ENCODE data around the gene TASP1.

TASP1 gene

GRCh38 chr20:13567663-13568062, 71.1 kb downstream of the TASP1 start:
- no peak for DNase-seq

DNA sequence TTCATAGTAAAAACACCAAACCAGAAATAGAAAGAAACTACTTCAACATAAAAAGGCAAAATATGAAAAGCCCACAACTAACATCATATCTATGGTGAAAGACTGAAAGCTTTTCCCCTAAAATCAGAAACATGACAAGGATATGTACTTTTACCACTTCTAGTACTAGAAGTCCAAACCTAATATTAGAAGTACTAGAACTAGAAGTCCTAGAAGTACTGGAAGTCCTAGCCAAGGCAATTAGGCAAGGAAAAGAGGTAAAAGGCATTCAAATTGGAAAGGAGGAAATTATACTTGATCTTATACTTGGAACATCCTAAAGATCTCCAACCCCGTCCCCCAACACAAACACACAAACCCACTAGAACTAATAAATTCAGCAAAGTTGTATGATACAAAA, 74.9 kb downstream of the TASP1 start:
- DNase-seq, result no peak

GRCh38 chr20:13554706-13555105, 84.0 kb downstream of the TASP1 start:
- DNase-seq, result no peak

DNA sequence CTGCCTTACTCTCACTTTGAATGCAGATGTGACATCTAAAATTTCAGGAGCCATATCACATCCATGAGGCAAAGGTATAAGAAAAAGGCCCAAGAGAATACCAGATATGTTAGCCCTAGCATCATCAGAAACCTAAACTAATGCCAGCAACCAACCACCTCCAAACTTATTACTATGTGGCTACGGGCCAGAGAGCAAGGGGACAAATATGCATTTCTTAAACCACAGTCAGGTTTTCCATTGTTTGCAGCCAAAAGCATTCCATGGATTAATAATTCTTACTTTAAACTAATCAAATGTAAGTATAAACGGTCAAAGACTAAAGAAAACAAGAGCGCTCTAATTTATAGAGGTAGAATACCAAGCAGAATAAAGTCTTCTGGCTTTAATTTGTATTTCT, 84.7 kb downstream of the TASP1 start:
- DNase-seq, result no peak

GRCh38 chr20:13552061-13552460, 86.7 kb downstream of the TASP1 start:
- DNase-seq, result no peak

GRCh38 chr20:13549451-13549850, 89.3 kb downstream of the TASP1 start:
- no peak for DNase-seq

- DNase-seq, result peak; percentile 41
These were observed 92.1 kb downstream of the TASP1 start for GRCh38 chr20:13546497-13547131.

- DNase-seq, result no peak
These were observed 92.9 kb downstream of the TASP1 start for GRCh38 chr20:13545790-13546189.

DNA sequence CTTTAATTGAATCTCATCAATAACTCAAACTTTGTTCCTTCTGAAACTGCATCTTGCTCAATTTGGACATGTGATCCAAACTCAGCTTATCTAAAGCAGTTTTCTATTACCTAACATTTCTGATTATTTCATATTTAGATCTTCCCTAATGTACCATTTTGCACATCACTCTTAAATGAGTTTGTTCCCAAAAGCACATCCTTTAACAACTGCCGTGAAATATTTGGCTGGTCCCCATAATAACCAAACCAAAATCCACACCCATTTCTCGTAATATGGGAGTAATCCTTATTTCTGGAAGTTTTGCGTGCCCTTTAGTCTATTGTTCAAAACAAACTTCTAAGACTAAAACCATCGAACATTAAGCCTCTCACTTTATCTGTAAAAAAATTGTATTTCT, 94.9 kb downstream of the TASP1 start:
- no peak for DNase-seq

GRCh38 chr20:13535627-13536026, 103.1 kb downstream of the TASP1 start:
- no peak for DNase-seq

- no peak for DNase-seq
These were observed 104.8 kb downstream of the TASP1 start for GRCh38 chr20:13533946-13534345.

DNA sequence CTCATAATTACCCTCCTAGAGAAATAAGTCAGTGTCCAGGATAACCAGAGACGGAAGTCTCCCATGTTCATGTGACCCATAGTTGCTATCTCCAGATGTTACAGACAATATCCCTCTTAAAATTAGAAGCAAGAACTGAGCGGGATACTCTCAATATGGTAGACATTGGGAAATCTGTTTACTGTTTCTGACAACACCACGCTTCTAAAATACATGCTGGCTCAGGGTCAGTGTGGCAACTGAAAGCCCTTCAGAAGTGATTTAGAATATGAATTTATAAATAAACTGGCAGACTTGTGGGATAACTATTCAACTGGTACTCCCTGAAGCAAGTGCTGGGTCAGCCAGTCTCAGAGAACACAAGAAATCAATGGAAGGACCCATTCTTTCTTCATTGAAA, 108.6 kb downstream of the TASP1 start:
- DNase-seq, result no peak

GRCh38 chr20:13526551-13526950, 112.2 kb downstream of the TASP1 start:
- DNase-seq, result no peak

GRCh38 chr20:13525225-13525940, 113.3 kb downstream of the TASP1 start:
- no peak for DNase-seq

DNA sequence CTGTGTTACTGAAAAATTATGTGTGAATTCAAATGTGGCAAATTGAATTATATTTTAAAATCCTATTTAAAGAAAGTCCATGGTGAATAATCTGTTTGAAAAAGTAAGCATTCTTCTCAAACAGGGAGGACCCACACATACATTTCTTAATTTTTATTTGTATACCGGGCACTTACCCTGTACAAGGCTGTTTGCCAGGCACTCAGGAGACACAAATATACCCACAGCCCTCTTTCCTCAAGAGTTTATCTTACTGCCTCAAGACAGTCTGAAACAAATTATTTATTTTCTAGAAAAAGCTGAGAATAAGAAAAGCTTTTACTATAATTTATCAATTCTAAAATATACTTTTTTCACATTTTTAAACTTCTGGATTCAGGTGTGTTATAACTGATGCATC, 114.4 kb downstream of the TASP1 start:
- no peak for DNase-seq

- DNase-seq, result no peak
These were observed 120.9 kb downstream of the TASP1 start for GRCh38 chr20:13517831-13518230.

GRCh38 chr20:13515796-13516558, 122.8 kb downstream of the TASP1 start:
- no peak for DNase-seq

- DNase-seq, result no peak
These were observed 123.4 kb downstream of the TASP1 start for GRCh38 chr20:13515291-13515690.

GRCh38 chr20:13510837-13511488, 127.8 kb downstream of the TASP1 start:
- DNase-seq, result no peak

- no peak for DNase-seq
These were observed 131.1 kb downstream of the TASP1 start for GRCh38 chr20:13507646-13508045.

- no peak for DNase-seq
These were observed 137.2 kb downstream of the TASP1 start for GRCh38 chr20:13501500-13501899.

- DNase-seq, result no peak
These were observed 144.7 kb downstream of the TASP1 start for GRCh38 chr20:13494019-13494418.

DNA sequence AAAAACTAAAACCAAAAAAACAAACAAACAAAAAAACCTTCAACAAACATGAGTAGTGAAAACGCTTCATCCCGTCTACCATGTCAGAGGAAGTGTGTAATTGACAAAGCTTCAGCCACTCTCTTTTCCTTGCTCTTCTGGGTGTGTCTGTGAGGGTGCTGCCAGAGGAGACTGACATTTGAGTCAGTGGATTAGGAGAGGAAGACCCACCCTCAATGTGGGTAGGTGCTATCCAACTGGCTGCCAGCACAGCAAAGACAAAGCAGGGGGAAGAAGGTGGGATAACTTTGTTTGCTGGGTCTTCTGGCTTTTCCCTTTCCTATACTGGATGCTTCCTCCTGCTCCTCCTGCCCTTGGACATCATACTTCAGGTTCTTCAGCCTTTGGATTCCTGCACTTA, 145.6 kb downstream of the TASP1 start:
- no peak for DNase-seq
